HG03469 (cell line): ENCODE results near the gene GPR55.
"Not testable (repeated sequence)": the region's sequence is repeated elsewhere in the genome, so short reads cannot be mapped to it uniquely, and the experiment has no call there.

Source experiments
- ATAC-seq: cut with Tn5 transposase; IDR thresholded peaks from one replicate; pipeline ENCODE4 v1.9.1; 2021; ENCODE audit warnings: mild to moderate bottlenecking, moderate library complexity, moderate number of reproducible peaks; ENCODE audit not compliant: unreplicated experiment

GPR55 gene

DNA sequence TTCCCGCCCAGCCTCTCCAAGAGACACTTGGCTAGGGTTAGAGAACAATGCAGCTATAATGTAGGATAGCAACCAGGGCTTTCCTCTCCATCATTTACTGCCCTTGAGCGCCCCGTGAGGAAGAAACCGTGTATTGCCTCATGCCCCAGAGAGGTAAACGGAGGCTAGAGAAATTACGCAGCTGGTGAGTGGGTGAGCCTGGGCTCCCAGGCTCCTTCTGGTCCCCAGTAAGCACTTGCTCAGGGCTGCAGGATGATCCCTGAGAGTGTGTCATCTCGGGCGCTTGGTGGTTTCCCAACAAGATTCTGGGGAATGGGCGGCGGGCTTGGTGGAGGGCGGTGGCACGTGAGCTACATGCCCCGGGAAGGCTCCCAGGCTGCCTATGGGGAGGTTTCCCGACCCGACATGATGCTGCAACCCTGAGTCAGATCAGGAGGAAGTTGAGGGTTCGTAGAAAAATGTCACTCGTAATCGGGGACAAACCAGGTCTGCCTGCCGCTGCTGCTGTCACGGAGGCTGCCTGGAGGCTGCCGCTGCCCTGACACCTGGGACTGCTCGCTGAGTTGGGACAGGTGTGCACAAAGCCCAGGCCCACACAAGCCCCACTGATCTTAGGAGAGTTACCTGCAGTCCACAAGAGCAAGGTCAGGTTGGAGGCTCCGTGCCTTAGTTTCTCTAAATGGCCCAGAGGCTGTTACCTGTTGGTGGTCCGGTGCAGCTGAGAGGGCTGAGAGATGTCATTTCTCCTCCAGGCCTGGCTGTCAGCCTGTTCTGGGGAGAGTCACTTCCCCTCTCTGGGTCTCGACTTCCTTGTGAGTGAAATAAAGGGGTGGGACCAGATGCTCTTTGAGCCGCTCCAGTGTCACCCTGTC lies at the start of gene GPR55:
GPR55 (minus strand) TSS at position 773 of the 872 bp plus-strand sequence. CDS start 14,280 bp downstream, outside the sequence.
- no peak for ATAC-seq

- ATAC-seq = peak; percentile 74
These were observed 49.3 kb upstream of the GPR55 start for GRCh38 chr2:230974096-230974913.

- ATAC-seq = no peak
These were observed 47.0 kb upstream of the GPR55 start for GRCh38 chr2:230972046-230972445.

DNA sequence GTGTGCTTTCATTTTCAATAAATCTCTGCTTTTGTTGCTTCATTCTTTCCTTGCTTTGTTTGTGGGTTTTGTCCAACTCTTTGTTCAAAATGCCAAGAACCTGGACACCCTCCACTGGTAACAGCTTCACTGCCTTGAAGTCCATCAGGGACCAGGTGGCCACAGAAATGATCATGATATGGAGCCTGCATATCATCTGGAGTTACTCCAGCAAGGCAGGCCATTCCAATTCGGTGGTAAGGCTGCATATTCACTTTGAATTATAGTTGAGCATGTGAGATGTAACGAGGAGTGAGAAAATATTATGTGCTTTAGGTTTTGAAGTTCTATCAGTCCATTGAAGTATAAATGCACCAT lies 44.6 kb upstream of the GPR55 start:
- ATAC-seq = no peak

DNA sequence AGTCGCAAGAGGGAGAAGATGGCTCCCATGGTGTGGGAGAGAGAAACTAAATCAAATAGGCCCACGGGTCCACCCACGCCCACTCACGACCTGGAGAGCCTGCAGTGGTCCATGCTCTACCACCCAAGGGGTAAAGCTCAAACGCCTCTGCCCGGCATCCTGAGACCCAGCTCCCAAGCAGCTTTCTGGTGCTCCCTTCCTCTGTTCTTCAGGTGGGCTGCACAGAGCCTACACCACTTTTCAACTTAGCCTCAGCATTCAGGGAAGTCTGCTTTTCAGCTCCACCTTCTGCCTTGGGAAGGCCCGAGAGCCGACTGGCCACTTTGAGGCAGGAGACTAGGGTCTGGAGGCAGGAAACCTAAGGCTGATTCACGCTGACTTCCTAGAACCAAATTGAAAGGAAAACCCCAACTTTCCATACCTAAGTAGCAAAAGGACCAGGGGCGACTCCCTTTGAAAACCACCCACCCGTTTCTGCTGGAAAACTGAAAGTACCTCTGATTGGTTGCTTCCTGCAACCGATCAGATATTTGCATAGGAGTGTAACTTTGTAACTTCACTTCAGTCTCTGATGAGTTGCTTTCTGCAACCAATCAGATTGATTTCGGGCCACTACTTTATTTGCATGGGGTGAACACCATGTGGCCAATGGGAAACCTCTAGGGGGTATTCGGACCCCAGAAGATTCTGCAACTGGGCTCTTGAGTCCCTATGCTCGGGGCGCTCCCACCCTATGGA lies 44.0 kb upstream of the GPR55 start:
- no peak for ATAC-seq

DNA sequence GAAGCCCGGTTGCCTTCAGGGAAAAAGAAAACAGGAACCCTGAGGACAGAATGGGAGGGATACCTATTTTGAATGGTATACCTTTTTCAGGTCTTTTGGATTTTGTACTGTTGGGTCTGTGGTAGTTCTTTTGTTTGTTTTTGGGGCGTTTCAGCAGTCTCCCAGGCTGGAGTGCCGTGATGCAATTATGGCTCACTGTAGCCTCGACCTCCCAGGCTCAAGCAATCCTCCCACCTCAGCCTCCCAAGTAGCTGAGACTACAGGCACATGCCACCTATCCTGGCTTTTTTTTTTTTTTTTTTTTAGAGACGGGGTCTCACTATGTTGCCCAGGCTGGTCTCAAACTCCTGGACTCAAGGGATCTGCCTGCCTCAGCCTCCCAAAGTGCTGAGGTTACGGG lies 43.3 kb upstream of the GPR55 start:
- ATAC-seq = not testable (repeated sequence)

- ATAC-seq = no peak
These were observed 42.1 kb upstream of the GPR55 start for GRCh38 chr2:230967113-230967512.

DNA sequence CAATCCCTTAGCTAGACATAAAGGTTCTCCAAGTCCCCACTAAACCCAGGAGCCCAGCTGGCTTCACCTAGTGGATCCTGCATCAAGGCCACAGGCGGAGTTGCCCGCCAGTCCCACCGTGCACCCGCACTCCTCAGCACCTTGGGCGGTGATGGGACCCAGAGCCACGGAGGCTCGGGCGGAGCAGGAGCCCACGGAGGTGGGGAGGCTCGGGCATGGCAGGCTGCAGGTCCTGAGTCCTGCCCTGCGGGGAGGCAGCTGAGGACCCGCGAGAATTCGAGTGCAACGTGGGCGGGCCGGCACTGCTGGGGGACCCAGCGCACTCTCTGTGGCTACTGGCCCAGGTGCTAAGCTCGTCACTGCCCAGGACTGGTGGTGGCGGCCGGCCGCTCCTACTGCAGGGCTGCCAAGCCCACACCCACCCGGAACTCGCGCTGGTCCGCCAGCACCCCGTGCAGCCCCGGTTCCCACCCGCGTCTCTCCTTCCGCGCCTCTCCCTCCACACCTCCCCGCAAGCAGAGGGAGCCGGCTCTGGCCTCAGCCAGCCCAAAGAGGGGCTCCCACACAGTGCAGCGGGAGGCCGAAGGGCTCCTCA lies 39.2 kb upstream of the GPR55 start:
- ATAC-seq = no peak

- no peak for ATAC-seq
These were observed 36.0 kb upstream of the GPR55 start for GRCh38 chr2:230961091-230961491.

DNA sequence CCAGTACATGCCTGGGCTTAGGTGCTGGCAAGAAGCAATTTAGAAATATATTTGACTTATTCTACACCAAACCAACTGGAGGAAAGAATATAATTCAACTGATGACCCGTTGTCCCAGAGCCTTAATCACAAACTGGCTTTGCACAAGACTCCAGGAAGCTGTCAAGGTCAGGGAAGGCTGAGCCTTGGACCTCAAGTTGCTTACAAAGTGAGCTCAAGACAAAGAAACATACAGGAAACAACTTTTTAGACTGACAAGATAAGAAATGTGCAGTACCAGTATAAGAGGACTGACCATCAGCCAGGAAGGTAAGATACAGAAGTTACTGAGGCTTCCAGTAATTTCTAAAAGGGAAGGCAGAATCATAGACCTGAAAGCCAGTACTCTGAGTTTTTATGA lies 35.0 kb upstream of the GPR55 start:
- ATAC-seq = no peak

DNA sequence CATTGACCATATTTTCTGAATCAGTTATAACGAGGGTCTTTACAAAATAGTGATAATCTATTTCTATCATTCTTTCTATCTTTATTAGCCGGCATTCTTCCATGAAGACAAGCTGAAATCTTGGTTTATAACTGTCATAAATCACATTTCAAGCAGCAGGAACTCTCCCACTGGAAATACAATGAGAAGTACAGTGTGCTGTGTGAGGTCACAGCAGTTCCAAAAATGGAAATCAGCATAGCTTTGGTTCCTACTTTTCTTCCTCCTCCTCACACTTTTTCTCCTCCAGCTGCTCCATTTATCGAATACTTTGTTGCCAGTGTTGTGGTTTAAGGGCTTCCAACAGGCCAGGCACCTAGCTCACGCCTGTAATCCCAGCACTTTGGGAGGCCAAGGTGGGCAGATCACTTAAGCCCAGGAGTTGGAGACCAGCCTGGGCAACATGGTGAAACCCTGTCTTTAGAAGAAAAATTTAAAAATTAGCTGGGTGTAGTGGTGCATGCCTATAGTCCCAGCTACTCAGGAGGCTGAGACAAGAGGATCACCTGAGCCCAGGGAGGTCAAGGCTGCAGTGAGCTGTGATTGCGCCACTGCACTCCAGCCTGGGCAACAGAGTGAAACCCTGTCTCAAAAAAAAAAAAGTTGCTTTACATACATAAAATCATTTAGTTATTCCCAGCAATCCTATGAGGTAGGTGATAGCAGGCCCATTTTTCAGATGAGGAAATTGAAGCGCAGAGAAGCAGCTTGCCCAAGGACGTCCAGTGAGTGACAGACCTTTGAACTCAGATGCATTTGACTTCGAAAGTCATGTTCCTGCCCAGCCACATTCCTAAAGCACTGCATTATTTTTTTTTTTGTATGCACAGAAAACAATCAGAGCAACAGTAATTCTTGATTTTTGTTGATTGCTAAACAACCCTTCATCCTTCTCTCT lies 34.0 kb upstream of the GPR55 start:
- no peak for ATAC-seq

GRCh38 chr2:230957756-230958391 lies 32.8 kb upstream of the GPR55 start:
- ATAC-seq = no peak

DNA sequence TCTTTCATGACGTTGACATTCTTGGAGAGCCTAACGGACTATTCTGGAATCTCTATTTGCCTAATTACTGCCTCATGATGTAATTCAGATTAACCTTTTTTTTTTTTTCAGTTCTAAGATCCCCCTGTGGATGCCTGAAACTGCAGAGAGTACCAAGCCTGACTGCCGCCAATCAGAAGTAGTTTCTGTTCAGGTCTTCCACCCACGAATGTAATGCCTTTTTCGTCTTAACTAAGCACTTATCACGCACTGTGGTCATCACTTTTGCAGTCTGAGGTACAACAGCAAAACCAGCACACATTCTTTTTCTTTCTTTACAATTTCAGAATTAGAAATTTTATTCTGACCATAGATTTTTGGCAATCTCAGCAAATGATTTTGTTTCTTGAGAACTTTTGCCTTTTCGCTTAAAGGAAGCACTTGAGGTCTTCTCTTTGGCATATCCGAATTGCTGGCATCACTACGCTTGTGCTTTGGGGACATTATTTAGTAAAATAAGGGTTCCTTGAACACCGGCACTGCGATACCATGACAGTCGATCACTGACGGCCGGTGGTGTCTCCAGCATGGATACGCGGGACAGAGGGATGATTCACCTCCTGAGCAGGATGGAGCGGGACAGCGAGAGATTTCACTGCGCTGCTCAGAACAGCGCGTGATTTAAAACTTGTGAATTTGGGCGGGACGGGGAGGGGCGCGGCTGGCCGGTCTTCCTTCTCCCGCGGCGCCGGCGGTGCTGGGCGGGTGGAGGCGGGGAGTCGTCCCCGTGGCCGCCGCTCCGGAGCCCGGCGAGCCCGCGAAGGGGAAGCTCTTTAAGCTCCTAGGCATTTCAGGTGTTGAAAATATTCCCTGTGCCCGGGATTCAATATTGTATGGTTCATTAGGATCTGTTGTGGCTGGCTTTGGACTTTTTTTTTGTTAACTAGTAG lies 32.0 kb upstream of the GPR55 start:
- ATAC-seq = peak; percentile 50

- no peak for ATAC-seq
These were observed 30.2 kb upstream of the GPR55 start for GRCh38 chr2:230955163-230955737.

DNA sequence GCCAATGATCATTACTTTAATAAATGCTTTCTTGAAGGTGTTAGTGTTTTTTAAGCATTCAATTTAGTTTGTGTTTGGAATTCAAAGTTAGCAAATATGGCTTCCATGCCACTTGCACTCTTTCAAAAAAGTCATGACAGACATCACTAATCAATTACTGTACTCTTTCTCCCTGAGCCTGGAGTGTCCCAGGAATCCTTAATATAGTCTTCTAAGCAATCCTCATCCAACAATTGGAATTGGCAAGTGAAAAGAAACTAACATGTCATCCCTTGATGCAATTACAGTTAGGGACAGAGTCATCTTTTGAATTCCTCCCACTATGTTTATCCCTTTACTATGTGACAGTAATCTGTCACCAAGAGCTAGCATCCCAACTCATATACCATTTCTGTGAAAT lies 29.7 kb upstream of the GPR55 start:
- no peak for ATAC-seq

GRCh38 chr2:230953845-230954244 lies 28.8 kb upstream of the GPR55 start:
- no peak for ATAC-seq

GRCh38 chr2:230952226-230952956 lies 27.3 kb upstream of the GPR55 start:
- ATAC-seq = no peak
